HEK293 (cell line): ENCODE measurements around the gene RYR2.

Experiments used
- CTCF ChIA-PET: fragments of 350-600 bp; formaldehyde crosslinking; extraction: SDS; loops from one replicate; lab custom pipeline; 2021; ENCODE audit warnings: antibody characterized with exemption; lab: Yijun Ruan, JAX
- POLR2A ChIA-PET: fragments of 300-600 bp; formaldehyde crosslinking; extraction: SDS; loops from one replicate; lab custom pipeline; 2020; ENCODE audit warnings: antibody characterized with exemption, inconsistent platforms; lab: Yijun Ruan, JAX
- H3K27ac ChIP-seq: fragments of 200-500 bp; sonication (Bioruptor generic); 2 replicates; pipeline ENCODE4 v1.5.1; 2014; ENCODE audit warnings: low read depth, low read length, control low read depth, inconsistent platforms; ENCODE audit errors: extremely low read depth
- H3K36me3 ChIP-seq, 2 experiments: fragments of 200-500 bp in 1 of 2; sonication (Bioruptor generic) in 1 of 2; 1 replicate in 1 of 2; 2 replicates in 1 of 2; pipeline ENCODE4 v1.5.1; 2014 to 2017; ENCODE audit warnings: inconsistent platforms in 2 of 2, low read length in 2 of 2; ENCODE audit not compliant: control insufficient read depth in 2 of 2, insufficient read depth in 1 of 2
- H3K4me1 ChIP-seq: fragments of 200-500 bp; sonication (Bioruptor generic); 2 replicates; pipeline ENCODE4 v1.5.1; 2014; ENCODE audit warnings: mild to moderate bottlenecking, low read length, inconsistent platforms; ENCODE audit not compliant: control insufficient read depth, insufficient read depth
- H3K4me3 ChIP-seq: 2 replicates; pipeline ENCODE4 v1.5.1; 2011; ENCODE audit warnings: low read depth, mild to moderate bottlenecking, control low read depth, low read length, moderate library complexity
- H3K9me3 ChIP-seq: fragments of 200-500 bp; sonication (Bioruptor generic); 2 replicates; pipeline ENCODE4 v1.5.1; 2014; ENCODE audit warnings: low read depth, low read length, inconsistent platforms; ENCODE audit not compliant: control insufficient read depth, insufficient read depth
- OSR2 ChIP-seq: fragments of 450-650 bp; formaldehyde crosslinking; IDR thresholded peaks from 2 replicates; pipeline ENCODE4 v1.5.1; 2016; ENCODE audit warnings: missing biosample characterization, missing genetic modification characterization
- ZFP41 ChIP-seq: fragments of 450-650 bp; formaldehyde crosslinking; IDR thresholded peaks from 2 replicates; pipeline ENCODE4 v1.5.1; 2016; ENCODE audit warnings: missing biosample characterization, missing genetic modification characterization, borderline replicate concordance
- ZNF132 ChIP-seq: fragments of 450-650 bp; formaldehyde crosslinking; IDR thresholded peaks from 2 replicates; pipeline ENCODE4 v1.5.1; 2017; ENCODE audit warnings: missing biosample characterization, missing genetic modification characterization, borderline replicate concordance
- ZNF211 ChIP-seq: fragments of 450-650 bp; formaldehyde crosslinking; IDR thresholded peaks from 2 replicates; pipeline ENCODE4 v1.5.1; 2016; ENCODE audit warnings: low read depth, missing biosample characterization, missing genetic modification characterization
- ZNF48 ChIP-seq: fragments of 450-650 bp; formaldehyde crosslinking; IDR thresholded peaks from 2 replicates; pipeline ENCODE4 v1.5.1; 2016; ENCODE audit warnings: missing biosample characterization, missing genetic modification characterization
- ZNF624 ChIP-seq: fragments of 450-650 bp; formaldehyde crosslinking; IDR thresholded peaks from 2 replicates; pipeline ENCODE4 v1.5.1; 2017; ENCODE audit warnings: missing biosample characterization, missing genetic modification characterization
- TF ChIP-seq, protein P1 (sequence below): fragments of 450-650 bp; formaldehyde crosslinking; IDR thresholded peaks from 2 replicates; pipeline ENCODE4 v1.5.1; 2016; ENCODE audit warnings: missing biosample characterization, missing genetic modification characterization
- TF ChIP-seq, protein P2 (sequence below): fragments of 450-650 bp; formaldehyde crosslinking; IDR thresholded peaks from 2 replicates; pipeline ENCODE4 v1.5.1; 2016; ENCODE audit warnings: missing biosample characterization, missing genetic modification characterization, borderline replicate concordance
- TF ChIP-seq, protein P3 (sequence below): fragments of 450-650 bp; formaldehyde crosslinking; IDR thresholded peaks from 2 replicates; pipeline ENCODE4 v1.5.1; 2016; ENCODE audit warnings: missing biosample characterization, missing genetic modification characterization

The RYR2 gene

DNA sequence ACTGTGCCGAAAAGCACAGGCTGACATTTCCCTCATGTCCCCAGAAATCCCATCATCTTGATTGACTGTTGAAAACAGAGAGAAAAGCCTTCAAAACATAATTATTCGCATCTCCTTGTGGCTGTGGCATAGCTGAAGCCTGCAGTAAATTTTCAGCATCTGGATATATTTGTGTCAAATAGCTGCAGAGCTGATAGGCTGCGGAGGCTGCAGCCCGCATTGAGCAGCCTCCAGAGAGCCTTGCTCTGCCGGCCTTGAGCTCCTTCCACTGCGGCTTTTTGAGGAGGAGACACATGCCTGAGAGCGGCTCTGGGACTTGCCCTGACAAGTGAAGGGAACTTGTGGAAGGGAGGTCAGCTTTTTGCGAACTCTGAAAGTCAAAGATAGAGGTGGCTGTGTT lies 144.7 kb downstream of the RYR2 start (continued):
- TF ChIP-seq ZFP41 (tag by site-specific recombination), result no peak

DNA sequence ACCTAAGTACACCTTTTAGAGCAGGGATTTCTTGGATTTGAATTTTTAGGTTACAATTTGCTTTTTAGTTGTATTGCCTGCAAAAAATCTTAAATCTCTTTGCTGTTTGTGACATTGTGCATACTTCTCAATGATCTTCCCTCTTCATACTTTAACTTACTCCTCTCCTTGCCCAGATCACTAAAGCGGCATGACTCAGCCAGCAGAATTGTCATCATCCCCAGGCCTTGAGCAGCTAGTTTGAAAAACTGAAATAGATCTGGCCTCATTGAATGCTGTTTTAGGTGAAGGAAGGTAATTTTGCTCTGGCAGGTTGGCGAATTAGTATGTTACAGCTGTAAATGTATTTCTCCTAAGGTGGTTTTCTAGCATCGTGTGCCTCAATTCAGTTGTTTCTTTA lies 145.9 kb downstream of the RYR2 start:
- no peak overlapping the region for H3K4me3 ChIP-seq
- no peaks in the 10 kb centered on the region for H3K9me3 ChIP-seq
- H3K27ac ChIP-seq, result no peak overlapping the region
- H3K4me1 ChIP-seq, result no peaks in the 10 kb centered on the region
- POLR2A ChIA-PET, result no interaction called here
- no peaks in the 10 kb centered on the region for H3K36me3 ChIP-seq
- TF ChIP-seq, protein P1, sequence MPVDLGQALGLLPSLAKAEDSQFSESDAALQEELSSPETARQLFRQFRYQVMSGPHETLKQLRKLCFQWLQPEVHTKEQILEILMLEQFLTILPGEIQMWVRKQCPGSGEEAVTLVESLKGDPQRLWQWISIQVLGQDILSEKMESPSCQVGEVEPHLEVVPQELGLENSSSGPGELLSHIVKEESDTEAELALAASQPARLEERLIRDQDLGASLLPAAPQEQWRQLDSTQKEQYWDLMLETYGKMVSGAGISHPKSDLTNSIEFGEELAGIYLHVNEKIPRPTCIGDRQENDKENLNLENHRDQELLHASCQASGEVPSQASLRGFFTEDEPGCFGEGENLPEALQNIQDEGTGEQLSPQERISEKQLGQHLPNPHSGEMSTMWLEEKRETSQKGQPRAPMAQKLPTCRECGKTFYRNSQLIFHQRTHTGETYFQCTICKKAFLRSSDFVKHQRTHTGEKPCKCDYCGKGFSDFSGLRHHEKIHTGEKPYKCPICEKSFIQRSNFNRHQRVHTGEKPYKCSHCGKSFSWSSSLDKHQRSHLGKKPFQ, result no peak
- CTCF ChIA-PET, result interaction anchor here (0.6 kb wide), 1 partner anchor 16 kb away, joined by 4 read pairs; no protein-coding TSS in a partner anchor

DNA sequence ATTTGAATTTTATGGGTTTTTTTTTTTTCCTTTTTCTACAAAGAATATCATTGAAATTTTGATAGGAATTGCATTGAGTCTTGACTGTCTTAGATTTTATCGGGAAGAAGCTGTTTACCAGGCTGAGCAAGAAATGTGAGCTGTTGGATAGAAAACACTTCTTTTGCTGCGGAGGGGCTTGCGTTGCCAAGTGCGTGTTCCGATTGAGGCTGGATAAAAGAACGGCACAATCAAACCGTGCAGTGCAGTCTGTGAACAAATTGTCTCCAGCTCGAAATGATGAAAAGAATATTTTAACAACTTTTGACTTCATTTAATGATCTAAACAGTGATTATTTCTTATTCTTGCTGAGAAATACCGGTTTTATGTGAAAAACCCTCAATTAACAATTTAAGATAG lies 149.4 kb downstream of the RYR2 start:
- ChIA-PET CTCF (interaction anchor here (0.6 kb wide), 1 partner anchor 371 kb away, joined by 4 read pairs; no protein-coding TSS in a partner anchor), POLR2A (no interaction called here)
- Histone ChIP-seq H3K4me1 (no peaks in the 10 kb centered on the region), H3K9me3 (no peaks in the 10 kb centered on the region), H3K27ac (no peak overlapping the region), H3K4me3 (no peak overlapping the region), H3K36me3 (no peaks in the 10 kb centered on the region)
- TF ChIP-seq ZNF211, result no peak
- no peak for TF ChIP-seq ZNF132
- TF ChIP-seq, protein P2, sequence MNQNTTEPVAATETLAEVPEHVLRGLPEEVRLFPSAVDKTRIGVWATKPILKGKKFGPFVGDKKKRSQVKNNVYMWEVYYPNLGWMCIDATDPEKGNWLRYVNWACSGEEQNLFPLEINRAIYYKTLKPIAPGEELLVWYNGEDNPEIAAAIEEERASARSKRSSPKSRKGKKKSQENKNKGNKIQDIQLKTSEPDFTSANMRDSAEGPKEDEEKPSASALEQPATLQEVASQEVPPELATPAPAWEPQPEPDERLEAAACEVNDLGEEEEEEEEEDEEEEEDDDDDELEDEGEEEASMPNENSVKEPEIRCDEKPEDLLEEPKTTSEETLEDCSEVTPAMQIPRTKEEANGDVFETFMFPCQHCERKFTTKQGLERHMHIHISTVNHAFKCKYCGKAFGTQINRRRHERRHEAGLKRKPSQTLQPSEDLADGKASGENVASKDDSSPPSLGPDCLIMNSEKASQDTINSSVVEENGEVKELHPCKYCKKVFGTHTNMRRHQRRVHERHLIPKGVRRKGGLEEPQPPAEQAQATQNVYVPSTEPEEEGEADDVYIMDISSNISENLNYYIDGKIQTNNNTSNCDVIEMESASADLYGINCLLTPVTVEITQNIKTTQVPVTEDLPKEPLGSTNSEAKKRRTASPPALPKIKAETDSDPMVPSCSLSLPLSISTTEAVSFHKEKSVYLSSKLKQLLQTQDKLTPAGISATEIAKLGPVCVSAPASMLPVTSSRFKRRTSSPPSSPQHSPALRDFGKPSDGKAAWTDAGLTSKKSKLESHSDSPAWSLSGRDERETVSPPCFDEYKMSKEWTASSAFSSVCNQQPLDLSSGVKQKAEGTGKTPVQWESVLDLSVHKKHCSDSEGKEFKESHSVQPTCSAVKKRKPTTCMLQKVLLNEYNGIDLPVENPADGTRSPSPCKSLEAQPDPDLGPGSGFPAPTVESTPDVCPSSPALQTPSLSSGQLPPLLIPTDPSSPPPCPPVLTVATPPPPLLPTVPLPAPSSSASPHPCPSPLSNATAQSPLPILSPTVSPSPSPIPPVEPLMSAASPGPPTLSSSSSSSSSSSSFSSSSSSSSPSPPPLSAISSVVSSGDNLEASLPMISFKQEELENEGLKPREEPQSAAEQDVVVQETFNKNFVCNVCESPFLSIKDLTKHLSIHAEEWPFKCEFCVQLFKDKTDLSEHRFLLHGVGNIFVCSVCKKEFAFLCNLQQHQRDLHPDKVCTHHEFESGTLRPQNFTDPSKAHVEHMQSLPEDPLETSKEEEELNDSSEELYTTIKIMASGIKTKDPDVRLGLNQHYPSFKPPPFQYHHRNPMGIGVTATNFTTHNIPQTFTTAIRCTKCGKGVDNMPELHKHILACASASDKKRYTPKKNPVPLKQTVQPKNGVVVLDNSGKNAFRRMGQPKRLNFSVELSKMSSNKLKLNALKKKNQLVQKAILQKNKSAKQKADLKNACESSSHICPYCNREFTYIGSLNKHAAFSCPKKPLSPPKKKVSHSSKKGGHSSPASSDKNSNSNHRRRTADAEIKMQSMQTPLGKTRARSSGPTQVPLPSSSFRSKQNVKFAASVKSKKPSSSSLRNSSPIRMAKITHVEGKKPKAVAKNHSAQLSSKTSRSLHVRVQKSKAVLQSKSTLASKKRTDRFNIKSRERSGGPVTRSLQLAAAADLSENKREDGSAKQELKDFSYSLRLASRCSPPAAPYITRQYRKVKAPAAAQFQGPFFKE (tag by site-specific recombination), result no peak
- no peak for TF ChIP-seq OSR2
- TF ChIP-seq, protein P3, sequence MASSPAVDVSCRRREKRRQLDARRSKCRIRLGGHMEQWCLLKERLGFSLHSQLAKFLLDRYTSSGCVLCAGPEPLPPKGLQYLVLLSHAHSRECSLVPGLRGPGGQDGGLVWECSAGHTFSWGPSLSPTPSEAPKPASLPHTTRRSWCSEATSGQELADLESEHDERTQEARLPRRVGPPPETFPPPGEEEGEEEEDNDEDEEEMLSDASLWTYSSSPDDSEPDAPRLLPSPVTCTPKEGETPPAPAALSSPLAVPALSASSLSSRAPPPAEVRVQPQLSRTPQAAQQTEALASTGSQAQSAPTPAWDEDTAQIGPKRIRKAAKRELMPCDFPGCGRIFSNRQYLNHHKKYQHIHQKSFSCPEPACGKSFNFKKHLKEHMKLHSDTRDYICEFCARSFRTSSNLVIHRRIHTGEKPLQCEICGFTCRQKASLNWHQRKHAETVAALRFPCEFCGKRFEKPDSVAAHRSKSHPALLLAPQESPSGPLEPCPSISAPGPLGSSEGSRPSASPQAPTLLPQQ (tag by site-specific recombination), result no peak
- TF ChIP-seq ZNF48 (tag by site-specific recombination), result no peak
- no peak for TF ChIP-seq ZNF624 (tag by site-specific recombination)
